T47D (cell line): ENCODE results near the gene CCDC154.

Experiments used
- DNase-seq, 2 experiments: peaks; one replicate each; pipeline versions ENCODE4 v3.0.0 to v3.0.0-alpha.2; 2011 to 2012; ENCODE audit warnings: low read depth in 1 of 2, low spot score in 1 of 2
- JUND ChIP-seq: IDR thresholded peaks from 2 replicates; pipeline ENCODE4 v1.6.1; 2012; ENCODE audit warnings: low read depth
- in situ Hi-C: cut with HindIII; loops from 2 replicates; pipeline ENCODE4 v1.10.0; 2016; ENCODE audit warnings: low sequenced_read_pairs, low pct_unique_long_range_greater_than_20kb

Gene CCDC154

DNA sequence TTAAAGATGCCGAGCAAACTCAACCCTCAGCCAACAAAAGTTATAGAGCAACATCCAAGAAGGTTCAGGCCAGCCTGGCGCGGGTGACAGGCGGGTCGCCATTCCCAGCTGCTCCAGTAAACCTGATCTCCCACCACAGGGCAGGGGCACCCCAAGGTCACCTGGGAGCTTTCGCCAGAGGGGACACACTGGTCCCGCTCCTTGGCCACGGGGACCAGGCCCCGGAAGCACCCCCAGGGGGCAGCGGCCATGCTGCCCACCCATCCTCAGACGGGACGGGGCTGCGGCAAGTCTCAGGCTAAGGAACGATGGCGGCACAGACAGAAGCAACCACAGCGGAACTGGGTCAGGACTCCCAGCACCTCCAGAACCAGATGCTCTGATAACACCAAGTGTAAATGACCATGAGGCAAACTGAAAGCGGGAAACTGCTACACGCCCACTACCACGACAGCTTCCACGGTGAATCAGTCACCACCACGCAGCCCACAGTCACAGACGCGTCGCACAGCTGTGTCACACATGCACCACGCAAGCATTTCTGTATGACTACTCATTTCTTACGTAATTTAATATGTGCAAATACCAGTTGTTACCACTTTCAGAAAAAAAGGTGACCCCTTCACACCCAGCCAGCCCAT is 14.1 kb upstream of the CCDC154 start:
- in situ Hi-C loops: no loop called here
- no peak for DNase-seq

DNA sequence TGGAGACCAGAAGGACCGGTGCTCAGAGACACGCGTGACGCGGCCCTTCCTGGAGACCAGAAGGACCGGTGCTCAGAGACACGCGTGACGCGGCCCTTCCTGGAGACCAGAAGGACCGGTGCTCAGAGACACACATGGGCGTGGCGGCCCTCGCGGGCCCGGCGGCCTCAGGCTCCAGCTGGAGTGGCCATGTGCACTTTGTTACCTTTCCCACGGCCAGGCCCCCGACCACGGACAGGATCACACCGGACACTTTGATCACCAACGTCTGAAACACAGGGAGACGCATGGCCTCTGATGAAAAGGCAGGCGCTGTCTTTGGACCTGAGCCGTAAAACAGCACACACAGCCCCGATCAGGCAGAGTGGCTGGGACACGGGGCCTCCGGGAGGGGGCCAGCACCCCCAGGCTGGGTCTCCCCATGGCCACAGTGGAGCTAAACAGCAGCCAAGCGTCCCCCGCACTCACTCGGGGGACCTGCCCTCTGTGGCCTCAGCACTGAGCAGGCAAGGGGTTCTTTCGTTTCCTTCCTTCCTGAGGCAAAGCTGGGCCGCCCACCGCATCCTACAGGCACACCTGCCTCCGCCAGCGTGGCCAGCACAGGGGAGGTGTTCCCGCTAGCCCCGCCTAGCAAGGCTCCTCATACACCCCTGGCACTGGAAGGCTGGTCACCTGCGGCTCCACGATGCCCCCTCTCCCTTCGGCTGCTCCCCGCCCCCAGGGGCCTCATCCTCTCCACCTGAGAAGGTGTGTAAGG is 13.3 kb upstream of the CCDC154 start:
- in situ Hi-C loops: no loop called here

More for the DNA sequence above, 14.1 kb upstream of the CCDC154 start:
- no peak for TF ChIP-seq JUND

DNA sequence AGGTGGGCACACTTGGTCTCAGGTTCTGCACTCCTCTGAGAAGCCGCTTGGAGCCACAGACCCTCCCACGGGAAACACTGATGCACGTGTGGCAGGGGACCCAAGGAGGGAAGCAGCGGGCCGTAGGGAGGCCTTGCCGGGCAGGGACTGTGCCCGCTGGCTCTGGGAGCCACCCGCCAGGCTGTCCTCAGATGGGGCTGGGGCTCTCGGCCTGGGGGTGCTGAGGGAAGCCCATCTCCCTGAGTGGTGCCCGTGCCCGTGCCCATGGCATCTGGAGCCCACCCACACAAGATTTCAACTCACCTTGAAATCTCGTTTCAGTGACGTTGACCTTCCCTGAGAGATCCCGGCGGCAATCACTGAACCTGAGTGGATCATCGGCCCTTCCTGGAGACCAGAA is 12.6 kb upstream of the CCDC154 start:
- no peak for DNase-seq
- in situ Hi-C loops: no loop called here
- no peak for TF ChIP-seq JUND

More for the DNA sequence above, 13.3 kb upstream of the CCDC154 start:
- no peak for TF ChIP-seq JUND
- DNase-seq: no peak

DNA sequence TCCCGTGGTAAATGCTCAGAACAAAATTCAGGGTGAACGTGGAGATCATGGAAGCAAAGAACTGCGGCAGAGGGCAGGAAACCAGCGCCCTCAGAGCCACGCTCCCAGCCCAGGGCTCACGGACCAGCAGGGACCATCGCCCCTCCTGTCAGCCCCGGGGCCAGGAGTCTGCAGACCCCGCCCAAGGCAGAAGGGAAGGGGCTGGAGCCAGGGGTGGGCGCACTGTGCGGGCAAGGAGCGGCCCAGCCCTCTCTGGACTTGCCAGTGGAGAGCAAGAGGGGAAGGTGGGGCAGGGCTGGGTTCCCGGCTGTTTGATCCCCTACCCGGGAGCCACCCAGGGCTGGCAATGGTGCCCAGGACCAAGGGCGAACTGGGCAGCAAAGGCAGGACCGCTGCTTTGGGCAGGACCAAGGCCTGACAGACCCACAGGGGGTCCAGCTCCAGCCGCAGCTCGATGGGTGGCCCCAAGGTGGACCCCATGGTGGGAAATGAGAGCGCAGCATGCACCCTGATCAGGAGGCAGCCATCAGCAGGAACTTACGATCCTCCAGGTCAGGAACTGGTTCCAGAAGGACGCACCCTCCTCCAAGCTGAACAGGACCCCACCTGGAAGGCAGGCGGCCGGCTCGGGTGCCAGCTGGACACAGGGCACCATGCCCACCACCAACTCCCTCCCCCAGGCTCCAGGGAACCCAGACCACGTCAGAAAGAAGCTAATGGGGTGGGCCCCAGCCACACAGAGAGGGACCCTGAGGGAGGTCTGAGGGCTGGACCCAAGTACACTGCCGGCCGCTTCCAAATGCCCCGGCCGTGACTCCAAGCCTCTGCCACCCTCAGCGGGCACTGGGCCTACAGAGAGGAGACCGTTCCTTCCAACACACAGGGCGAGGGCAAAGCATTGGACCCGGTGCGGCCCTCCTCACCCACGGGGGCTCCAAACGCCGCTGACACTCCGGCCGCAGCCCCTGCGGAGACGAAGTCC is 11.1 kb upstream of the CCDC154 start:
- no peak for TF ChIP-seq JUND
- no peak for DNase-seq
- in situ Hi-C loops: no loop called here

DNA sequence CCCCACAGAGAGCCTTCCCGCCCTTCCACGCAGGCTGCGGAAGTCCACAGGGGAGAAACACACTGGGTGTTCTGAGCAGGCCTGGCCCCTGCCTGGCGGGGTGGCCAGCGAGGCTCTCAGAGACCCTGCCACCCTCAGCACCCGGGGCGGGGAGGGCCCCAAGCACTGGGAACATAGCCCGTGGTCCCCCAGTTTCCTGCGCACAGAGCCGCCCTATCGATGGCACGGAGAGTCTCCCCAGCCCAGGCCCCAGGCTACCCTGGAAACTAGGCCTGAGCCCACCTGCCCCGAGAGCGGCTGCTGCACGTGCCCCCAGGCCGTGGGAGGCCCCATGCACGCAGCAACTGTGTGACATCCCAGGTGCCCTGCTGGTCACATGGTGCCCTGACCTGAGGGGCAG is 10.2 kb upstream of the CCDC154 start:
- in situ Hi-C loops: no loop called here
- DNase-seq: no peak
- no peak for TF ChIP-seq JUND

DNA sequence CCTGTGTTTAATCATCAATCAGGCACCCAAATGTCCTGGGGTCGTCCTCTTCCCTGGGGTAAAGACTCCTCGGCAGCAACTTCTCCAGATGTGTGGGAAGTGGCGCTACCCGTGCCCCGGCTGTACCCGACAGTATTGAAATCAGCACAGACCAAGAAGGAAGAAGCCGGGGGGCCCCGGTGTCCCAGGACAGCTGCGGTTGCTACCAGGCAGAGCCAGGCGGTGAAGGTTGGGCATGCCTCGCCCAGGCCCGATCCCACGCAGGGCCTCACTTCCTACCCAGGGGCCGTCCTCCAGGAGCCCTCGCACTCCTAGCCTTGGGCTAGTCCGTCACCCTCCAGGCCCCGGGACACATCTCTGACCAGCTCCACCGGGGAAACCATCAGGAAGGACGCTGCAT is 9.0 kb upstream of the CCDC154 start:
- no peak for DNase-seq
- in situ Hi-C loops: no loop called here
- TF ChIP-seq JUND: no peak

DNA sequence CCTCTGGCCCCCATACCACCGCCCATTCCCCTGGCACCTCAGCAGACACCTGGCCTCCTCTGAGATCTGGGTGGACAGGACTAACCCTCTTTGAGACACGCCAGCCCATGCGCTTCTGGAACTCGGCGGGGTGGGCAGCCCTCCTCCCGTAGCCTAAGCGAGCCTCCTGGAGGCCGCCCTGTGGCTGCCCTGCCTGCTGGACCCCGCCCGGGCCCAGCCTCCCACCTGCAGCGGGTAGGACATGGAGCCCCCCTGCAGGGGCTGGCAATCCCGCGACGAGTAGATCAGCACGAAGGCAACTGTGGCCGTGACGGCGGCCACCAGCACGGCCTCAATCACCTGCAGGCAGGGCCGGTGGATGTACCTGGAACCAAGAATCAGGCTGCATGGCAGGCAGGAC is 8.2 kb upstream of the CCDC154 start:
- DNase-seq: no peak
- TF ChIP-seq JUND: no peak
- in situ Hi-C loops: no loop called here

DNA sequence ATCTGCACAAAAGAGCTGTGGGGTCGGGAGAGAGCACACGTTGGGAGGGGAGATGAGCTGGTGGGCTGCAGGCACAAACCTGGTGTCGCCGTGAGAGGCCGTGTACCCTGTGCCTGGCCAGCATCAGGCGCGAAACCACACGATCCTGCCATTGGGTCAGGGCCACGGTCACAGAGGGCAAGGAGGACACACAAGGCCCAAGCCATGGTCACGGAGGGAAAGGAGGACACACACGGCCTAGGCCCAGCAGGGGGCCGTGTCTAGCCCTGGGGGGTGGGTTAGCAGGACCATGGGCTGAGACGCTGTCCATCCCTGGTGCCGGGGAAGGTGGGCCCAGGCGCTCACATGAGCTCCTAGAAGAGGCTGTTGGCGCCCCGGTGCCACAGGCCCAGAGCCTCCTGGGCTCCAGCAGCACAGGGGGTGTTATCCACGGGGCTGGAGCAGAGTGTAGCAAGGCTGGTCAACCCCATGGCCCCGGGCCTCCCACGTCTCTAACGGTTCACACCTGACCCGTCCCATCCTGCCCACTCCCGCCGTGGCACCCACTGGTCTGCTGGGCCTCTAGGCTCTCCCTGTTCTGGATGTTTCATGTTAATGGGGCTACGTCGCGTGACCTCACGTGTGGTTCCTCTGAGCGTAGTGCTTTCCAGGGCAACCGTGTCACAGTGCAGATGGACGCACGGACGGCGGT is 7.5 kb upstream of the CCDC154 start:
- no peak for TF ChIP-seq JUND
- in situ Hi-C loops: no loop called here
- no peak for DNase-seq

DNA sequence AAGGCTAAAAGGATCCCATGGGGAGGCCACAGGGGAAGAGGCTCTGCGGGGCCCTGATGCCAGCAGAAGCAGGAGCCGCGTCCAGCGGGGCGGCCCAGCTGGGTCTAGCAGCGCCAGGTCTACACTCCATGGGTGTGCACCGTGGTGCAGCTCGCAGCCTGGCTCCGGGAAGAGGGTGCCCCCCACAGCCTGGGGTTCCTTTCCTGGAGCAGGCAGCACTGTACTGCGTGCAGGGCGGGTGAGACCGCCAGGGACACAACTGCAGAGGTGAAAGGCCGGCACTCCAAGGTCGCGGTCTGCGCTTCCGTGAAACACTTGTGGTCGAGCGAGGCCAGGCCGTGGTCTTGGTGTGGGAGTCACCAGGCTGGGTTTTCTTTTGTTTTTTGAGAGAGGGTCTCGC is 6.5 kb upstream of the CCDC154 start:
- no peak for DNase-seq
- no peak for TF ChIP-seq JUND
- in situ Hi-C loops: no loop called here

DNA sequence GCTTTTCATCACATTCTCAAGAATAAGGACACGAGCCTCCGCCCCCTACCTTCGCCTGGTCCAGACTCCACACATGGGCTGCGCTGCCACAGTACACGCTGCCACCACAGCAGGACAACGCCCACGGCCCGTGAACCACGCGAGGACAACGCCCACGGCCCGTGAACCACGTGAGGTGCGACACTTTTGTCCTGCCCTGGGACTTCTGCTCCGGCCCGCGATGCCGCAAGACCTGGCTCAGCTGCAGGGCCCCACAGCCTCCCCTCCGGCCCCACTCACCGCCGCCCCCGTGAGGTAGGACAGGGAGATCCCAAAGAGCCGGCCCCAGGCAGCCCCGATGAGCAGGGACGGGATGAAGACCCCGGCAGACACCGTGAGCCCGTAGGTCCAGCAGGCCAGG is 5.9 kb upstream of the CCDC154 start:
- no peak for DNase-seq
- TF ChIP-seq JUND: no peak
- in situ Hi-C loops: no loop called here

DNA sequence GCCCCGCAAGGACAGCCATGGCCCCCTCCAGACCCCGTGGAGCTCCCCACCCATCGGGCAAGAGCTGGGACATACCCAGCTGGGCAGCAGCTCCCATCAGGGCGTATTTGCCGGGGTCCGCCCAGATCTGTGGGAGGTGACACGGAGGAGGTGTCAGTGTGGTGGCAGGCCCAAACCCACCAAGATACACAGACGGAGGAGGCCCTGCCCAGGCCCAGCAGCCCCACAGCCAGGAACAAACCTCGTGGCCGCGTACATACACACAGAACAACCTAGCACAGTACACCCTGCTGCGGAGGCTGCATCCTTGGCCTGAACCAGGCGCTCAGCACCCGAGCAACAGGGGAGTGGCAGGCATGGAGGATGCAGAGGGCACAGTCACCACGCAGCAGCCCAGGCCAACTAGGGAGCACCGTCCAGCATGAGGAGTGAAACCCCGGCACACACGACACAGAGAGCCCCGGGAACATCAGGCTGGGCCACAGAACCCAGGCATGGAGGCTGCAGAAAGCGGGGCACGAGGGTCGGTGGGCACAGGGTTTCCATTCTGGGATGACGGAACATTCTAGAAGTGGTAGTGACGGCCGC is 4.9 kb upstream of the CCDC154 start:
- no peak for TF ChIP-seq JUND
- in situ Hi-C loops: no loop called here
- DNase-seq: no peak

DNA sequence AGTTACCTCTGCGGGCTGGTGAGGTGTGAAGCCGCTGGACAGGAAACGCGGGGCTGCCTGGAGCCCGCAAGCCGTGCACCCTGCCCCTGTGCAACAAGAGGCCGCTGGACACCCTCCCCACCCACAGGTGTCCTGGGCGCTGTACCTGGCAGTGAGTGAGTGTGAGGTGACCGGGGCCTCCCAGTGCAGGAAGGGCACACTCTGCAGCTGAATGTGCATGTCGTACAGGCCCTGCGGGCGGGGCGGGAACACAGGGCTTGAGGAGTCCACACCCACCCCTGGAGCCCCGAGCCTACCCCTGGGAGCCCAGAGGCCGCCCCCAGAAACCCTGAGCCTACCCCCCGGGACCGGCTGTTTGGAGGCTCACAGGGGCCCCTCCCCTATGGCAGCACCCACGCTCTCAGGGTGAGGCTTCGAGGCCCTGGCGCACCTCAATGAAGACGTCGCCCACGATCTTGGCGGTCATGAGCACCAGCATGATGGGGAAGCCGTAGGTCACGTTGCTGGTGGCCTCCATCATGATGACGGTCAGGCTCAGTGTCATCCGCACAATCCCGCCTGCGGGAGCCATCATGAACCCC is 4.3 kb upstream of the CCDC154 start:
- no peak for TF ChIP-seq JUND
- in situ Hi-C loops: no loop called here
- no peak for DNase-seq
